Measurements from ENCODE around the gene PLEKHA8. TPM values are rescaled to one million over a fixed set of nuclear protein-coding genes. Genes with fewer than 3 reads are reported as not detected.

The PLEKHA8 gene
- total and polyA plus RNA-seq, 2 of the 8 experiments (the other 6 are each of a cell fraction or from before 2014, with no cell fraction given): 10.7 to 44.0 TPM

- Histone ChIP-seq H3K18ac (ENCODE audit: extremely low read depth, low read length) (no peak overlapping the region), H3K79me1 (ENCODE audit: low read depth, low read length) (no peaks in the 10 kb centered on the region), H3K4me3 (ENCODE audit: extremely low read depth in 1 of 4, insufficient read depth in 2 of 4, low read depth in 3 of 4, low read length in 4 of 4) (no peak overlapping the region), H3K4me1 (replicated peaks in 1 of 4; ENCODE audit: control insufficient read depth in 3 of 4, insufficient read depth in 4 of 4, low read length in 3 of 4) (no peaks in the 10 kb centered on the region), H3K9me3 (ENCODE audit: insufficient read depth in 2 of 2, low read depth in 1 of 2, low read length in 1 of 2) (no peaks in the 10 kb centered on the region), H3K56ac (replicated peaks; ENCODE audit: insufficient read length, low read depth, low read length) (no peak overlapping the region), H3K23ac (ENCODE audit: insufficient read length) (no peak overlapping the region), H2BK120ac (replicated peaks; ENCODE audit: low read depth, low read length) (no peak overlapping the region), H3K14ac (ENCODE audit: insufficient read length) (no peak overlapping the region), H4K91ac (replicated peaks; ENCODE audit: insufficient read length, low read length) (no peak overlapping the region), H2AK5ac (ENCODE audit: low read depth, low read length) (no peak overlapping the region), H3K4ac (replicated peaks; ENCODE audit: insufficient read length, low read depth, low read length) (no peak overlapping the region), H3K9ac (replicated peaks in 1 of 4; ENCODE audit: extremely low read depth in 1 of 4, low read depth in 3 of 4, low read length in 3 of 4) (no peak overlapping the region), H4K5ac (ENCODE audit: insufficient read length, low read depth, low read length) (no peak overlapping the region), H3K36me3 (ENCODE audit: control insufficient read depth in 2 of 4, insufficient read depth in 4 of 4, low read length in 3 of 4) (peaks cover 0 to 20% (median 8%) of the 10 kb centered on the region in 4 experiments; a peak in 3 of 8 replicates), H3K27me3 (replicated peaks in 1 of 4; ENCODE audit: control insufficient read depth in 3 of 4, extremely low read depth in 1 of 4, insufficient read depth in 3 of 4, low read length in 3 of 4) (no peaks in the 10 kb centered on the region), H3K23me2 (ENCODE audit: low read depth, low read length) (no peaks in the 10 kb centered on the region), H3K79me2 (ENCODE audit: control insufficient read depth in 1 of 2, insufficient read depth in 2 of 2, low read length in 2 of 2) (peaks cover 0 to 10% of the 10 kb centered on the region in 2 experiments; a peak in 2 of 4 replicates), H2BK5ac (ENCODE audit: low read depth, low read length) (no peak overlapping the region), H4K20me1 (replicated peaks in 1 of 2; ENCODE audit: control insufficient read depth in 1 of 2, insufficient read depth in 2 of 2, low read length in 2 of 2) (peaks cover 0 to 2% of the 10 kb centered on the region in 2 experiments), H2BK20ac (ENCODE audit: low read length) (no peak overlapping the region), H2AFZ (ENCODE audit: low read length) (no peak overlapping the region), H2BK15ac (ENCODE audit: low read length) (no peak overlapping the region), H3K4me2 (ENCODE audit: insufficient read depth in 1 of 2, low read depth in 2 of 2, low read length in 2 of 2) (no peak overlapping the region), H4K8ac (ENCODE audit: extremely low read depth, insufficient read depth, low read length) (no peak overlapping the region), H2BK12ac (ENCODE audit: low read depth, low read length) (no peak overlapping the region), H3K27ac (ENCODE audit: low read depth, low read length) (no peak overlapping the region)
- DNase-seq (ENCODE audit: low read depth in 1 of 2, low spot score in 2 of 2) (no peak), FAIRE-seq (no peak)
- ChIA-PET CTCF (ENCODE audit: partially characterized antibody) (no interaction called here), POLR2A (ENCODE audit: partially characterized antibody) (no interaction called here)
- TF ChIP-seq KDM4A (IDR thresholded peaks at IDR 0.05; ENCODE audit: low read depth, low read length, severe bottlenecking): no peak
- TF ChIP-seq YY1 (IDR thresholded peaks at IDR 0.05; ENCODE audit: low read depth, low read length): no peak
- TF ChIP-seq FOSL1 (IDR thresholded peaks at IDR 0.05; ENCODE audit: insufficient read depth, low read depth, low read length): no peak
- no peak for TF ChIP-seq EZH2 (IDR thresholded peaks at IDR 0.05; ENCODE audit: low read depth, low read length, severe bottlenecking)
- no peak for TF ChIP-seq CEBPB (IDR thresholded peaks at IDR 0.05; ENCODE audit: low read depth, low read length)
- no peak for TF ChIP-seq SIX5 (IDR thresholded peaks at IDR 0.05; ENCODE audit: low read depth, low read length)
- TF ChIP-seq PHF8 (conservative IDR thresholded peaks at IDR 0.05; ENCODE audit: low read depth, low read length): no peak
- no peak for TF ChIP-seq NRF1 (IDR thresholded peaks at IDR 0.05; ENCODE audit: low read depth, low read length)
- TF ChIP-seq RBBP5 (IDR thresholded peaks at IDR 0.05; ENCODE audit: borderline replicate concordance, low read depth, low read length): no peak
- no peak for TF ChIP-seq SAP30 (IDR thresholded peaks at IDR 0.05; ENCODE audit: insufficient read depth, insufficient replicate concordance, low read length)
- no peak for TF ChIP-seq CTCF (IDR thresholded peaks at IDR 0.05; ENCODE audit: control extremely low read depth in 1 of 3, insufficient read depth in 1 of 3, low read depth in 1 of 3, low read length in 3 of 3)
These were observed 9.8 kb upstream of the PLEKHA8 start for GRCh38 chr7:30018451-30018850.
